ENCODE data around the gene MTERF4. TPM values are rescaled to one million over a fixed set of nuclear protein-coding genes. Genes with fewer than 3 reads are reported as not detected.

MTERF4 gene
- total RNA-seq, 2 experiments from 2014 or later, result 35.0 to 38.6 TPM

Other genes with a start within 250 kb of the MTERF4 start
- gene AGXT, start 233.5 kb downstream of the MTERF4 start, total RNA-seq, result not detected
- gene MAB21L4, start 206.1 kb downstream of the MTERF4 start, total RNA-seq, result not detected
- not detected for gene CROCC2, start 196.0 kb downstream of the MTERF4 start, total RNA-seq
- under 1 TPM; 0.35 to 0.60 TPM for gene SNED1, start 103.7 kb downstream of the MTERF4 start, total RNA-seq
- 10 to 100 TPM; 71.5 to 72.0 TPM for gene PASK, start 47.2 kb upstream of the MTERF4 start, total RNA-seq
- gene PPP1R7, start 48.2 kb upstream of the MTERF4 start, total RNA-seq, result 10 to 100 TPM; 91.2 to 93.8 TPM
- gene ANO7, start 86.4 kb upstream of the MTERF4 start, total RNA-seq, result under 1 TPM; 0.57 TPM
- 100 to 1,000 TPM; 278 to 297 TPM for gene HDLBP, start 213.4 kb upstream of the MTERF4 start, total RNA-seq
- 100 to 1,000 TPM; 216 to 227 TPM for gene SEPTIN2, start 213.6 kb upstream of the MTERF4 start, total RNA-seq

Measured in activated naive CD4-positive, alpha-beta T cell treated with anti-CD3 and anti-CD28 coated beads for 36 hours (primary cell).